NCI-H526 treated with DMSO at 0.1 percent for 48 hours (cell line): ENCODE results near the gene PNMT.
"Not testable (repeated sequence)": the region's sequence is repeated elsewhere in the genome, so short reads cannot be mapped to it uniquely, and the experiment has no call there.

Experiments used
- DNase-seq: peaks from one replicate; lab custom pipeline; 2025; lab: John Stamatoyannopoulos, UW

Gene PNMT

GRCh38 chr17:39709319-39709997, 41.2 kb downstream of the PNMT start:
- no peak for DNase-seq

GRCh38 chr17:39709998-39710964, 42.0 kb downstream of the PNMT start:
- DNase-seq: no peak

DNA sequence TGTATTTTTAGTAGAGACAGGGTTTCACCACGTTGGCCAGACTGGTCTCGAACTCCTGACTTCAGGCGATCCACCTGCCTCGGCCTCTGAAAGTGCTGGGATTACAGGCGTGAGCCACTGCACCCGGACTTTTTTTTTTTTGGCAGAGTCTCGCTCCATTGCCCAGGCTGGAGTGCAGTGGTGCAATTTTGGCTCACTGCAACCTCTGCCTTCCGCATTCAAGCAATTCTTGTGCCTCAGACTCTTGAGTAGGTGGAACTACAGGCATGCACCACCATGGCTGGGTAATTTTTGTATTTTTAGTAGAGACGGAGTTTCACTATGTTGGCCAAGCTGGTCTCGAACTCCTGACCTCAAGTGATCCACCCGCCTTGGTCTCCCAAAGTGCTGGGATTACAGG, 42.8 kb downstream of the PNMT start:
- not testable (repeated sequence) for DNase-seq

- no peak for DNase-seq
Observed at GRCh38 chr17:39711851-39712250, 43.6 kb downstream of the PNMT start.

DNA sequence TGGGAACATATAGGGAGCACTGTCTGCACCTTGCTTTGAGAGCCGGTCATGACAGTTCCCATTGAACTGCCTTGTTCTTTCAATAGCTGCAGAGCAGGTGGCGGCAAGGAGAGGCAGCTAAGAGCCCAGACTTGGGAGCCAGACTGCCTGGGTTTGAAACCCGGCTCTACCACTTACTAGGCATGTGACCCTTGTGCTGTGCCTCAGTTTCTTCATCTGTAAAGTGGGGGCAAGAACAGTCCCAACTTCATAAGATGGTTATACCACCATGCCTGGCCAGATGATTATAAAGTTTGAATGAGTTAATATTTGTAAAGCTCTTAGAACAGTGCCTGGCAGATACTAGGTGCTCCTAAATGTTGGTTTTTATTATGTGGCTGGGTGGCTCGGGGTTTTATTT, 46.0 kb downstream of the PNMT start:
- no peak for DNase-seq

GRCh38 chr17:39715375-39716072, 47.3 kb downstream of the PNMT start:
- DNase-seq: no peak

- DNase-seq: no peak
Observed at GRCh38 chr17:39716073-39716818, 48.0 kb downstream of the PNMT start.

DNA sequence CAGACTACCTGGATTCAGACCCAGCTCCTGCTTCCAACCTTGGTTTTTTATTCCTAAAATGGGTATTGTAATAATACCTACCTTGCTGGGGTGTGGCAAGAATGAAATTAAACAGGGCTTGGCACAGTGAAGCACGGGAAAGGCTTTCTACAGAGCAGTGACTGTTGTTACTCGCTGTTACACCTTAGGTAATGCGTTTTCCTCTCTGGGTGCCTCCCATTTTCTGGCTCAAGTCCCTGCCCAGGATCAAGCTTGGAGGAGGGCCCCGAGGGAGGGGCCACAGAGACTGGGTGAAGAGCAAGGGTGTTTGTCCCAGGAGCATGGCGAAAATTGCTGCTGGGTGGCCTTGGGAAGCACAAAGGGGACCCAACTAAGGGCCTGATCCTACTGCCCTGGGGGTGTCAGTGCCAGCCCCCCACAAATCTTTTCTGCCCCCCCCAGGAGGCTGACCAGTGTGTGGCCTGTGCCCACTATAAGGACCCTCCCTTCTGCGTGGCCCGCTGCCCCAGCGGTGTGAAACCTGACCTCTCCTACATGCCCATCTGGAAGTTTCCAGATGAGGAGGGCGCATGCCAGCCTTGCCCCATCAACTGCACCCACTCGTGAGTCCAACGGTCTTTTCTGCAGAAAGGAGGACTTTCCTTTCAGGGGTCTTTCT, 48.8 kb downstream of the PNMT start:
- no peak for DNase-seq

DNA sequence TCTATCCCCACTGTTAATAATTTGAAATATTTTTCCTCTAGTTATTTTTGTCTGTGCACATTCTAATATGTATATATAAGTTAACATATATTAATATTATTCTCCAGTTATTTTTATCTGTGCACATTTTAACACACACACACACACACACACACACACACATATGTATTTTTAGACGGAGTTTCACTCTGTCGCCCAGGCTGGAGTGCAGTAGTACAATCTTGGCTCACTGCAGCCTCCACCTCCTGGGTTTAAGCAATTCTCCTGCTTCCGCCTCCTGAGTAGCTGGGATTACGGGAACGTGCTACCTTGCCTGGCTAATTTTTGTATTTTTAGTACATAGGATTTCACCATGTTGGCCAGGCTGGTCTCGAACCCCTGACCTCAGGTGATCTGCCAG, 49.4 kb downstream of the PNMT start:
- no peak for DNase-seq

GRCh38 chr17:39719563-39720355, 51.5 kb downstream of the PNMT start:
- DNase-seq: no peak
